Caco-2 (cell line): Measurements from ENCODE around the gene ANAPC10. TPM values are rescaled to one million over a fixed set of nuclear protein-coding genes. Genes with fewer than 3 reads are reported as not detected.

Experiments used
- BruUV-seq: library from RNA; stranded (reverse); fragments of 400-500 nt; replicated peaks from 2 replicates; lab custom pipeline; 2021; lab: Mats Ljungman, UMichigan
- CTCF ChIA-PET: fragments of 300-600 bp; sonication (Branson Sonifier 250); formaldehyde crosslinking; loops from one replicate; lab custom pipeline; 2022; ENCODE audit warnings: antibody characterized with exemption; lab: Charles Lee
- POLR2A ChIA-PET: fragments of 300-600 bp; sonication (Branson Sonifier 250); formaldehyde crosslinking; loops from one replicate; lab custom pipeline; 2022; ENCODE audit warnings: antibody characterized with exemption; lab: Charles Lee
- DNase-seq, 2 experiments: peaks; one replicate each; pipeline versions ENCODE4 v3.0.0 to v3.0.0-alpha.2; 2020 to 2022
- H3K27me3 ChIP-seq: replicated peaks from 2 replicates; pipeline ENCODE4 v1.6.0; 2011; ENCODE audit warnings: low read length; ENCODE audit not compliant: control insufficient read depth, insufficient read depth
- H3K36me3 ChIP-seq: 2 replicates; pipeline ENCODE4 v1.5.1; 2011; ENCODE audit warnings: low read length; ENCODE audit not compliant: control insufficient read depth, insufficient read depth
- H3K4me1 ChIP-seq: fragments of 250-450 bp; sonication (Bioruptor Pico); 2 replicates; pipeline ENCODE4 v1.5.1; 2020; ENCODE audit warnings: mild to moderate bottlenecking
- H3K4me3 ChIP-seq: 2 replicates; pipeline ENCODE4 v1.5.1; 2011; ENCODE audit warnings: low read depth, mild to moderate bottlenecking, control low read depth, low read length
- H3K9me3 ChIP-seq: fragments of 250-450 bp; sonication (Bioruptor Pico); 2 replicates; pipeline ENCODE4 v1.5.1; 2020; ENCODE audit warnings: mild to moderate bottlenecking, moderate library complexity
- H3K27ac Mint-ChIP-seq: one replicate; pipeline ENCODE4 v1.8.0; 2022; ENCODE audit warnings: mixed read lengths; ENCODE audit not compliant: unreplicated experiment
- H3K27me3 Mint-ChIP-seq: one replicate; pipeline ENCODE4 v1.8.0; 2022; ENCODE audit warnings: mixed read lengths; ENCODE audit not compliant: insufficient read depth, unreplicated experiment
- H3K36me3 Mint-ChIP-seq: one replicate; pipeline ENCODE4 v1.8.0; 2022; ENCODE audit warnings: mild to moderate bottlenecking, mixed read lengths; ENCODE audit not compliant: insufficient read depth, unreplicated experiment
- H3K4me1 Mint-ChIP-seq: one replicate; pipeline ENCODE4 v1.8.0; 2022; ENCODE audit warnings: low read depth, mixed read lengths; ENCODE audit not compliant: unreplicated experiment
- H3K4me3 Mint-ChIP-seq: one replicate; pipeline ENCODE4 v1.8.0; 2022; ENCODE audit warnings: mild to moderate bottlenecking, moderate library complexity, mixed read lengths; ENCODE audit not compliant: unreplicated experiment
- H3K9me3 Mint-ChIP-seq: one replicate; pipeline ENCODE4 v1.8.0; 2022; ENCODE audit warnings: mixed read lengths; ENCODE audit not compliant: unreplicated experiment
- intact Hi-C: fragments of 100-400 bp; cut with micrococcal nuclease; formaldehyde crosslinking; loops from one replicate; pipeline ENCODE4 v1.10.0; 2022; ENCODE audit not compliant: unreplicated experiment
- total RNA-seq: library from RNA; stranded (reverse); gene quantifications from 2 replicates; pipeline ENCODE4 v1.2.3, GENCODE V29; 2022
- TF ChIP-seq, protein P1 (sequence below), 2 experiments: fragments of 200-600 bp in 1 of 2; IDR thresholded peaks; 1 replicate in 1 of 2; 2 replicates in 1 of 2; pipeline versions ENCODE4 v1.5.1 to v1.8.0; 2011 to 2022; ENCODE audit warnings: antibody characterized with exemption in 1 of 2, control low read depth in 1 of 2, inconsistent platforms in 1 of 2, low read depth in 1 of 2, low read length in 1 of 2, mild to moderate bottlenecking in 1 of 2, moderate library complexity in 1 of 2; ENCODE audit not compliant: insufficient read depth in 1 of 2, severe bottlenecking in 1 of 2, unreplicated experiment in 1 of 2

Gene ANAPC10
- total RNA-seq, 1 experiment from 2014 or later: 24.2 TPM

- H3K36me3 Mint-ChIP-seq: no peaks in the 10 kb centered on the region
- ChIA-PET POLR2A (no interaction called here), CTCF (no interaction called here)
- no peaks in the 10 kb centered on the region for H3K27me3 ChIP-seq
- intact Hi-C loops: no loop called here
- peaks cover 7% of the 10 kb centered on the region for H3K4me1 Mint-ChIP-seq
- H3K36me3 ChIP-seq: no peaks in the 10 kb centered on the region
- no peaks in the 10 kb centered on the region; the same call in 1 of the 2 replicates for H3K9me3 ChIP-seq
- no peaks in the 10 kb centered on the region for H3K27me3 Mint-ChIP-seq
- H3K4me3 Mint-ChIP-seq: peak overlapping the region; percentile 42
- no TSS peak for BruUV-seq
- peaks cover 8% of the 10 kb centered on the region for H3K9me3 Mint-ChIP-seq
- peak; percentile 51 to 58 for DNase-seq
- TF ChIP-seq, protein P1, sequence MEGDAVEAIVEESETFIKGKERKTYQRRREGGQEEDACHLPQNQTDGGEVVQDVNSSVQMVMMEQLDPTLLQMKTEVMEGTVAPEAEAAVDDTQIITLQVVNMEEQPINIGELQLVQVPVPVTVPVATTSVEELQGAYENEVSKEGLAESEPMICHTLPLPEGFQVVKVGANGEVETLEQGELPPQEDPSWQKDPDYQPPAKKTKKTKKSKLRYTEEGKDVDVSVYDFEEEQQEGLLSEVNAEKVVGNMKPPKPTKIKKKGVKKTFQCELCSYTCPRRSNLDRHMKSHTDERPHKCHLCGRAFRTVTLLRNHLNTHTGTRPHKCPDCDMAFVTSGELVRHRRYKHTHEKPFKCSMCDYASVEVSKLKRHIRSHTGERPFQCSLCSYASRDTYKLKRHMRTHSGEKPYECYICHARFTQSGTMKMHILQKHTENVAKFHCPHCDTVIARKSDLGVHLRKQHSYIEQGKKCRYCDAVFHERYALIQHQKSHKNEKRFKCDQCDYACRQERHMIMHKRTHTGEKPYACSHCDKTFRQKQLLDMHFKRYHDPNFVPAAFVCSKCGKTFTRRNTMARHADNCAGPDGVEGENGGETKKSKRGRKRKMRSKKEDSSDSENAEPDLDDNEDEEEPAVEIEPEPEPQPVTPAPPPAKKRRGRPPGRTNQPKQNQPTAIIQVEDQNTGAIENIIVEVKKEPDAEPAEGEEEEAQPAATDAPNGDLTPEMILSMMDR (IDR thresholded peaks at IDR 0.05; ENCODE audit: insufficient read depth in 1 of 2, low read depth in 1 of 2, low read length in 1 of 2, severe bottlenecking in 1 of 2, unreplicated experiment in 1 of 2): no peak
- peaks cover 19% of the 10 kb centered on the region for H3K4me1 ChIP-seq
- H3K4me3 ChIP-seq: no peak overlapping the region
- peak overlapping the region; percentile 79 for H3K27ac Mint-ChIP-seq
Observed at GRCh38 chr4:144948009-144948408, 150.0 kb downstream of the ANAPC10 start.

Other genes with a start within 250 kb of the ANAPC10 start
- gene ABCE1, start 115 bp upstream of the ANAPC10 start, total RNA-seq: 96.7 and 100 TPM in 2 replicates
- gene OTUD4, start 82.4 kb upstream of the ANAPC10 start, total RNA-seq: 32.8 and 34.5 TPM in 2 replicates